Measurements from ENCODE around the gene NDUFB6.
"Not testable (repeated sequence)": the region's sequence is repeated elsewhere in the genome, so short reads cannot be mapped to it uniquely, and the experiment has no call there.

Gene NDUFB6

GRCh38 chr9:32570262-32570661, 2.7 kb downstream of the NDUFB6 start:
- DNase-seq: no peak

GRCh38 chr9:32566770-32567169, 6.2 kb downstream of the NDUFB6 start:
- DNase-seq: no peak

- DNase-seq: no peak
These were observed 7.0 kb downstream of the NDUFB6 start for GRCh38 chr9:32565967-32566366.

GRCh38 chr9:32558408-32558934, 14.5 kb downstream of the NDUFB6 start:
- DNase-seq: no peak

- no peak for DNase-seq
These were observed 18.4 kb downstream of the NDUFB6 start for GRCh38 chr9:32554591-32554990.

- no peak for DNase-seq
These were observed 18.9 kb downstream of the NDUFB6 start for GRCh38 chr9:32554107-32554506.

- DNase-seq: peak; percentile 54
These were observed 20.6 kb downstream of the NDUFB6 start, which contains the start of the genes SMIM27 and TOPORS for GRCh38 chr9:32552172-32552872. Gene SMIM27, plus strand, starts transcription at chr9:32552327. Its CDS starts 108 bp downstream, at chr9:32552435. Gene TOPORS, minus strand, starts transcription at chr9:32552586. Its CDS starts 150 bp downstream, at chr9:32552436.

- DNase-seq: no peak
These were observed 21.5 kb downstream of the NDUFB6 start for GRCh38 chr9:32551276-32552051.

- DNase-seq: peak; percentile 14
These were observed 22.2 kb downstream of the NDUFB6 start for GRCh38 chr9:32550562-32551275.

- no peak for DNase-seq
These were observed 22.8 kb downstream of the NDUFB6 start for GRCh38 chr9:32550150-32550561.

GRCh38 chr9:32548213-32548612, 24.7 kb downstream of the NDUFB6 start:
- DNase-seq: not testable (repeated sequence)

GRCh38 chr9:32545884-32546283, 27.1 kb downstream of the NDUFB6 start:
- no peak for DNase-seq

- DNase-seq: no peak
These were observed 29.9 kb downstream of the NDUFB6 start for GRCh38 chr9:32543047-32543446.

GRCh38 chr9:32533816-32534215, 39.1 kb downstream of the NDUFB6 start:
- DNase-seq: no peak

GRCh38 chr9:32533336-32533735, 39.6 kb downstream of the NDUFB6 start:
- no peak for DNase-seq

GRCh38 chr9:32526707-32527048, 46.3 kb downstream of the NDUFB6 start:
- no peak for DNase-seq

GRCh38 chr9:32526041-32526706, 46.8 kb downstream of the NDUFB6 start, which contains the start of gene RIGI:
Gene RIGI, minus strand, starts transcription at chr9:32526196. Its CDS starts 30 bp downstream, at chr9:32526166.
- DNase-seq: peak; percentile 32

- no peak for DNase-seq
These were observed 47.3 kb downstream of the NDUFB6 start for GRCh38 chr9:32525709-32526030.

GRCh38 chr9:32524892-32525708, 47.9 kb downstream of the NDUFB6 start:
- DNase-seq: no peak

- not testable (repeated sequence) for DNase-seq
These were observed 48.4 kb downstream of the NDUFB6 start for GRCh38 chr9:32524558-32524891.

- no peak for DNase-seq
These were observed 49.0 kb downstream of the NDUFB6 start for GRCh38 chr9:32523910-32524309.

- no peak for DNase-seq
These were observed 54.7 kb downstream of the NDUFB6 start for GRCh38 chr9:32518276-32518675.

All from GOT3 (cell line).